GM12872 (cell line): ENCODE data around the gene SCGB1A1.

Experiments used
- CTCF ChIP-seq: IDR thresholded peaks from 3 replicates; pipeline ENCODE4 v1.5.1; 2011; ENCODE audit warnings: low read depth, mild to moderate bottlenecking, low read length, moderate library complexity; ENCODE audit not compliant: insufficient read depth

Gene SCGB1A1

DNA sequence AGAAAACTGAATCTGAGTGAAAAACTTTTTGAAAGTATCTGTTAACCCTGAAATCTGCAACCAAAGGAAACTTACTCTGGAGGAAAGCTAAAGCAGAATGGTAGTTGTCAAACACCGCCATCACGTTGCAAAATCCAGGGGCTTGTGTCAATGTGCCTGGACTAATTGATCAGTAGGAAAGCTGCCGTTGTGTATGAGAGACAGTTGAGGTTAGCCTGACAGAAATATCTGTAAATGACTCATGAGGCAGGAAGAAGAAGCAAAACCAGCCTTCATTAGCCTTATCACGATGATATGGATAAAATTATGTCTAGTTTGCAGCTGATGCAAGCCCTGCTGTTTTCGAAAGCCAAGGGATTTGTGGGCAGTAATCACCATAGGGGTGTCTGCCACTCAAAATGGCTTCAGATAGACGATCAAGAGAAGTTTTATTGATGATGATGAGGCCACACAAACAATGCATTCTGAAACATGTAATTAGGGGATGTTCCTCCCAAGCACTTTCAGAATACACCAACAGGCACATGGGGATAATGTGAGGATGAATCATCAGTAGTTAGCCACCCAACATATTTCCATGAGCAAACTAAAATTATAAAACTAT is 8.9 kb downstream of the SCGB1A1 start:
- no peak for TF ChIP-seq CTCF

DNA sequence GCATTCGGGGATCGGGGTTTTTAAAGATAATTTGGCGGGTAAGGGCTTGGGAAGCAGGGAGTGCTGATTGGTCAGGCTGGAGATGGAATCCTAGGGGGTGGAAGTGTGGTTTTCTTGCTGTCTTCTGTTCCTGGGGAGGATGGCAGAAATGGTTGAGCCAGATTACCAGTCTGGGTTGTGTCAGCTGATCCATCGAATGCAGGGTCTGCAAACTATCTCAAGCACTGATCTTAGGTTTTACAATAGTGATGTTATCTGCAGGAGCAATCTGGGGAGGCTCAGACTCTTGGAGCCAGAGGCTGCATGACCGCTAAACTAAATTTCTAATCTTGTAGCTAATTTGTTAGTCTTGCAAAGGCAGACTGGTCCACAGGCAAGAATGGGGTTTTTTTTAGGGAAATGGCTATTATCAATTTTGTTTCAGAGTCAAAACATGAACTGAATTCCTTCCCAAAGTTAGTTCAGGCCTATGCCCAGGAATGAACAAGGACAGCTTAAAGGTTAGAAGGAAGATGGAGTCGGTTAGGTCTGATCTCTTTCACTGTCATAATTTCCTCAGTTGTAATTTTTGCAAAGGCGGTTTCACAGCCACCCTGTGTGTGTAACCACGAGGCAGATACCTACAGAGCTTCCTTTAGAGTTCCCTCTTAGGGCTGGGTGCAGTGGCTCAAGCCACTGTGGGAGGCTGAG is 10.2 kb downstream of the SCGB1A1 start:
- no peak for TF ChIP-seq CTCF

DNA sequence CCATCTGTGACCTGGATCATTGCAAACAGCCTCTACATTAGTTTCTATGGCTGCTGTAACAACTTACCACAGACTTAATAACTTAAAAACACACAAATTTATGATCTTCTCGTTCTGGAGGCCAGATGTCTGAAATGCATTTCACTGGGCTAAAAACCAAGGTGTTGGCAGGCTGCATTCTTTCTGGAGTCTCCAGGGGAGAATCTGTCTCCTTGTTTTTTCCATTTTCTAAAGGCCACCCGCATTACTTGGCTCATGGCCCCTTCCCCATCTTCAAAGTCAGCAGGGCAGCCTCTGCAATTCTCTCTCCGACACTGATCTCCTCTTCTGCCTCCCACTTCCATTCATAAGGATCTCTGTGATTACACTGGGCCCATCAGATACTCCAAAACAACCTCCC is 11.6 kb downstream of the SCGB1A1 start:
- TF ChIP-seq CTCF = no peak

- TF ChIP-seq CTCF = no peak
Measured at GRCh38 chr11:62431171-62431901, 12.5 kb downstream of the SCGB1A1 start.

GRCh38 chr11:62432695-62433094 is 13.9 kb downstream of the SCGB1A1 start:
- TF ChIP-seq CTCF = no peak

GRCh38 chr11:62433141-62433903 is 14.5 kb downstream of the SCGB1A1 start:
- TF ChIP-seq CTCF = no peak

DNA sequence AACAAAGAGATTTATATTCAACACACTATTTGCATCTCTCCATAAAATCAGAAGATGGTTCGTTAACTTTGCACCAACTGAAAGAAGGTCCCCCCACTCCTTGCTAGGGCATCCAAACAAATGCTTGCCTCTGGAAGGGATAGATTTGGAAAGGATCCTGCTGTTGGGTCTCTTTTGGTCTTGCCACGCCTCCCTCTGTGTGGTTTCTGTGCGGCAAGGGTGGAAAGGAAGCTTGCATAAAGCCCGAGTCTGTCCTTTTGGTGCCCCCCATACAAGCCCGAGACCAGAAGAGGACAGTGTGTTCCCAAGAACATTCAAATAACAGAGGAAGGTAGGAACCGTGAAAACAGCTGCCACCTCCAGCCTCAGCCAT is 15.1 kb downstream of the SCGB1A1 start:
- TF ChIP-seq CTCF = no peak
